GM18867 (cell line): ENCODE results near the gene TOP2B.

Experiments
- ATAC-seq: cut with Tn5 transposase; IDR thresholded peaks from one replicate; pipeline ENCODE4 v1.9.1; 2021; ENCODE audit warnings: mild to moderate bottlenecking, moderate library complexity; ENCODE audit not compliant: unreplicated experiment

Gene TOP2B

DNA sequence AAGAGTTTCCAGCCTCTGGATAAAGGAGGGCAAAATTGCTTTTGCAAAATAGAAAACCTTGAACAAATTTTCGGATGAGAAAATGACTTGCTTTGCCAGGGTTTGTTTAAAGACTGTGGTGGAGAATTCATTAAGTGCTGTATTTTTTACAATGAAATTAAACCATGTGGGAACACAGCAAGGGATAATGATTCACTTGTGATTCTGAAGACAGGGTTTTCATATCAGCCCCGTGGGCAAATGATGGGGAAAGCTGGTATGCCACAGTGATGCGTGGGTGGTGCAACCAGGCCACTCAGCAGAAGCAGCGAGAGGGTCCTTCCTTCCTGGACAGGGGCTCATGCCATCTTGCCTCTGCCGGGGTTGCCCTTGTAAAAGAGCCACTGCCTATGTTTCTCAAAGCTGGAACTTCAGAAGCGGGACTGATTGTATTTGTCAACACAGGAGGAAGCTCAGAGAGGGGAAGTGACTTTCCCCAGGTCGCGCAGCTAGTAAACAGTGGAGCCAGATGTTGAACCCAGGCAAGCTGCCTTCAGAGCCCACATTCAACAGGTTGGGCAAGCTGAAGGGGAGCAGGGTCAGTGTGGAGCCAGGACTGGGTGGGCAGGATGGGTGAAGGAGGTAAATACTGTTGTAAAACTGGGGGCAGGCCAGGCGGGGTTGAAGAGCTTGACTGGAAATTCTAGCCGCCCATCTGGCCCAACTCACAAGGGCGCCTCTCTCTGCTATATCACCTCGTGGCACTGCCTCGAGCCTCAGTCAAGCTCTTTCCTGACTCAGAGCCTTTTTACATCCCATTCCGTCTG is 79.1 kb downstream of the TOP2B start:
- no peak for ATAC-seq

GRCh38 chr3:25584011-25584789 is 80.5 kb downstream of the TOP2B start:
- no peak for ATAC-seq

DNA sequence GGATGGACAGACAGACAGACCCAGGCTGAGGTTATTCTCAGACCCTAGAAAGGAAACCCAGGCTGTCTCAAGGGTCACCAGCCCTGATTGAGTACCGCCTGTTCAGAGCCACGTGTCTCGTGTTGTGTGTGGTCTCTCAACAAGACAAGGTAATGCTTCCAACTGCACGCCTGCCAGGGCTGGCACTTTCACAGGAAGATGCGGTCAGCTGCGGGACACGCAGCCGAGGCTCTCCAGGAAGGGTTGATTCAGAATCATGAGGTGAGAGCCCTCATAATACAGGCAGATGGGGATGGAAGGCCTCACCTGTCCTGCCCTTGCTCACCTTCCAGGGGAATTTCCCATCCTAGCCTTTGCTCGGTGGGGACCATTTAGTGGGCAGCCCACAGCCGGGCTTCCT is 81.4 kb downstream of the TOP2B start:
- no peak for ATAC-seq

GRCh38 chr3:25582242-25582641 is 82.5 kb downstream of the TOP2B start:
- ATAC-seq, result no peak

DNA sequence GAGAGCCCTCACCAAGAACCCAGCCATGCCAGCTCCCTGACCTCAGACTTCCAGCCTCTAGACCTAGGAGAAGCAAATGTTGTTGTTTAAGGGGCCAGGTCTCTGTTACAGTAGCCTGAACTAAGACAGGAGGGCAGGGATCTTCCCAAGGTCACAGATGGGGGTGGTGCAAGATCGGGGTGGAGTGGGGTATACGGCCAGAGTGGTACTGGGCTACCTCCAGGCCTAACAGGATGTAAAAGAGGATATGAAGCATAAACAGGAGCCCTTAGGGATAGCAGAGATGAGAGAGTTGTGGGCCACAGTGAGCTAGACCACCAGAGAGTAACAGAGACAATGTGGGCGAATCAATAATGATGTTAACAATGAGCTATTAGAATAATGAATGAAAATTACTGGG is 82.9 kb downstream of the TOP2B start:
- ATAC-seq, result no peak

DNA sequence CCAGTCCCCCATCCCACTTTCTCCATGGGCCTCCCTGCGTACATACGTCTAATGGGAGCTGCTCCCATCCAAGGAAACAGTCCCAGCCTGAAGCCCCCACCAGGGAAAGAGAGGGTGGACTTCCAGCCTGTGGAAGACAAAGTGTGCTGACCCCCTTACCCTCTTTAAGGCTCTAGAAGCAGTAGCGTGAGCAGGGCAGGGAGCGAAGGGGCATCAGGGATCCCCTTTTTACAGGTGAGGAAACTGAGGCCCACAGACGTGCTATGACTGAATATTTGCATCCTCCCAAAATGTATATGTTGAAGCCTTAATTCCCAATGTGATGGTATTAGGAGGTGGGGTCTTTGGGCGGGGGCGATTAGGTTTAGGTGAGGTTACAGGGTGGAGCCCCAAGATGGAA is 83.4 kb downstream of the TOP2B start:
- no peak for ATAC-seq

- ATAC-seq, result no peak
Measured at GRCh38 chr3:25580534-25580933, 84.2 kb downstream of the TOP2B start.

- ATAC-seq, result no peak
Measured at GRCh38 chr3:25578059-25578458, 86.6 kb downstream of the TOP2B start.

GRCh38 chr3:25576831-25577454 is 87.8 kb downstream of the TOP2B start:
- ATAC-seq, result no peak

GRCh38 chr3:25576146-25576545 is 88.6 kb downstream of the TOP2B start:
- no peak for ATAC-seq

DNA sequence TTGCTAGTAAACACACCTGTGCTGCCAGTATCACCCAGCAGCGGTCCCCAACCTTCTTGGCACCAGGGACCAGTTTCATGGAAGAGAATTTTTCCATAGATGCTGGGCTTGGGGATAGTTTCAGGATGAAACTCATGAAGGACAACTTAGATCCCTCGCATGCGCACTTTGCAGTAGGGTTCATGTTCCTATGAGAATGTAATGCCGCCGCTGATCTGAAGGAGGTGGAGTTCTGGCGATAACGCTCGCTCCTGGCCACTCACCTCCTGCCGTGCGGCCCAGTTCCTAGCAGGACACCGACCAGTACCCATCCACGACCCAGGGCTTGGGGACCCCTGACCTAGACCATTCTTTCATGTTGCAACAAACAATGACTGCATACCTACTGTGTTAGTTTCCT is 89.7 kb downstream of the TOP2B start:
- ATAC-seq, result no peak

GRCh38 chr3:25574172-25574765 is 90.4 kb downstream of the TOP2B start:
- ATAC-seq, result no peak

GRCh38 chr3:25573386-25574171 is 91.1 kb downstream of the TOP2B start:
- no peak for ATAC-seq

DNA sequence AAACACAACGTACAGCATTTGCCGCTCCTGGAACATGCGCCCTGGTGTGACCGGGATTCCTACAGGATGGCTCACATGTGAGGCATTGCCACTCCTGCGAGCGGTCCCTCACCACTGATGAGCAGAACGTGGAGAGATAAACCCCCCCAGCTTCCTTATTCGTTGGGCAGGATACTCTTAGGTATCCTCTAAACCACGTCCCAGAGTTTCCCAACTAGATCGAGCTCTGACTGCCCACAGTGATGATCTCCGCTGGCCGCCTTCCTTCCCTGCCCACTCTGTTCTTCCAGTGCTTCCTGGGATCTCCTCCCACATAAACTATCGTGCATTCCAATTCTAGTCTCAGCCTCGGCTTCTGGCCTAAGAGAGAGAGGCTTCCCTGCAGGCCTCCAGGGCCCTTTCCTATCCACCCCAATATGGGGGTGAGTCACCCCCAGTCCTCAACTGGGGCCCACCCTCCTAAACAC is 91.8 kb downstream of the TOP2B start:
- no peak for ATAC-seq

GRCh38 chr3:25572336-25572735 is 92.4 kb downstream of the TOP2B start:
- no peak for ATAC-seq

DNA sequence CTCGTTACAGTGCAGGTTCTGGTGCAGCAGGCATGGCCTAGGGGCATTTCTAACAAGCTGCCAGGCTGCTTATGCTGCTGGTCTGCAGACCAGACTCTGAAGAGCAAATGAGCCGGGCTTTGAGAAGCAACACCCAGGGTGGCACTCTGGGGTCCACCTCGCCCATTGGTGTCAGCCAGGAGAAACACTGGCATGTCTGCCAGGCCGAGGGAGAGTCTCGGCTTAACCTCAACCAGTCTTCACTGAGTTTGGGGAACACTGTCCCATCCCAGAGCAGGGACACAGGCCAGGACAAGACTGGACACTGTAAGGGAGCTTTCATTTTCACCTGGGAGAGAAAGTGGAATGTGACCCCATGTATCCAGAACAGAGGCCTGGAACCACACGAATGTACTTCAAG is 93.4 kb downstream of the TOP2B start:
- no peak for ATAC-seq

DNA sequence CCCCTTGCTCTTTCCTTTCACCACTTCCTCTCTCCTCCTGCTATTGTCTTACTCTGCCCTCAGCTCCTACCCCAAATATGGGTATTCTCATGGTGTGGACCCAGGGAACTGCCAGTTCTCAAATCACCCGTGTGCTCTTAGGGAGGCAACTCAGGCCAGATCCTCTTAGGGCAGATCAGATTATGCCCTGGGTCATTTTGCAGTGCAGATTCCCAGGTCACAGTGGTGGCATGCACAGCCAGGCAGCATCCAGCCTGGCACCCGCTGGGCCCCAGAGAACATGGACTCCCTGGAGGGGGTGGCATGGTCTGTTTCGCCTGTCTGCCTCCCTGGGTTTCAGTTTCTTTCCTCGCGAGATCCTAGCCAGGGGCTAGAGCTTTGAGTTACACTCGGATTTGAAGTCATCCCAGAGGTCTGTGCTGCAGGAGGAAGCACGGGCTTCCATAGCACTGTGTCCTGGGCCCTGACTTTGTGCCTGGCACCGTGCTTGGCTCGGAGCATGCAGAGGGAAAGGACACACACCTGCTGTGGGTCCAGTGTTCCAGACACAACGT is 96.1 kb downstream of the TOP2B start:
- ATAC-seq, result no peak

GRCh38 chr3:25567806-25568524 is 96.7 kb downstream of the TOP2B start:
- ATAC-seq, result no peak

DNA sequence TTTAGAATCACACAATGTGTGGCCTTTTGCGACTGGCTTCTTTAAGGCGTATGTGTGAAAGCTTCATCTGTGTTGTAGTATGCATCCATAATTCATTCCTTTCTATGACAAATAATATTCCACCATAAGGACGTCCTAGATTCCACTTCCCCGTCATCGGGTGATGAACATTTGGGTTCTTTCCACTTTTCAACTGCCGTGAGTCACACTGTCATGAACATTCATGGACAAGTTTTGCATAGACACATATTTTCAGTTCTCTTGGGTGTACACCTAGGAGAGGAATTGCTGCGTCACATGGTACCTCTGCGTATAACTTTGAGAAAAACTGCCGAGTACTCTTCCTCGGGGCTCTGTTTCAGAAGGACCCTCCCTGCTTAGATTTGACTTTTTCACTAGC is 97.3 kb downstream of the TOP2B start:
- no peak for ATAC-seq
